Upper lobe of left lung (tissue), 6 donors: ENCODE data around the gene LAG3. TPM values are rescaled to one million over a fixed set of nuclear protein-coding genes. Genes with fewer than 3 reads are reported as not detected.

Source experiments
- ATAC-seq, 2 donors: fragments of 200-7000 bp; cut with Tn5 transposase; one replicate each; pipeline ENCODE4 v1.9.1; 2022; ENCODE audit warnings: mild to moderate bottlenecking in 2 of 2, moderate library complexity in 2 of 2; ENCODE audit not compliant: low FRiP score in 2 of 2
- DNase-seq, 2 donors: peaks; one replicate each; pipeline ENCODE4 v3.0.0-alpha.2; 2019 to 2020
- H3K27ac ChIP-seq, 4 donors: fragments of 200-600 bp; sonication (generic); one replicate each; pipeline ENCODE4 v1.5.1; 2016 to 2019
- H3K27me3 ChIP-seq, 4 donors: fragments of 200-600 bp; sonication (generic); one replicate each; pipeline ENCODE4 v1.5.1; 2017 to 2019
- H3K36me3 ChIP-seq, 4 donors: fragments of 200-600 bp; sonication (generic); one replicate each; pipeline ENCODE4 v1.5.1; 2016 to 2019
- H3K4me1 ChIP-seq, 4 donors: fragments of 200-600 bp; sonication (generic); one replicate each; pipeline ENCODE4 v1.5.1; 2018 to 2019
- H3K4me3 ChIP-seq, 4 donors: fragments of 200-600 bp; sonication (generic); one replicate each; pipeline ENCODE4 v1.5.1; 2017 to 2019; ENCODE audit warnings: mild to moderate bottlenecking in 2 of 4, moderate library complexity in 1 of 4
- H3K9me3 ChIP-seq, 4 donors: fragments of 200-600 bp; sonication (generic); one replicate each; pipeline ENCODE4 v1.5.1; 2018 to 2019
- EP300 ChIP-seq, 4 donors: sonication (generic); formaldehyde crosslinking; IDR thresholded peaks; one replicate each; pipeline ENCODE4 v1.5.1; 2017; ENCODE audit warnings: antibody characterized with exemption in 4 of 4, control low read depth in 2 of 4
- POLR2A ChIP-seq, 4 donors: fragments of 450-650 bp; IDR thresholded peaks; one replicate each; pipeline ENCODE4 v1.5.1; 2016 to 2017; ENCODE audit warnings: antibody characterized with exemption in 4 of 4, mild to moderate bottlenecking in 2 of 4
- POLR2AphosphoS5 ChIP-seq, 2 donors: sonication (generic); formaldehyde crosslinking; IDR thresholded peaks; one replicate each; pipeline ENCODE4 v1.5.1; 2017; ENCODE audit warnings: antibody characterized with exemption in 2 of 2
- WGBS, 2 donors: methylation state at CpG; one replicate each; pipeline ENCODE4 v1.1.5; 2017 to 2018; 5-methylcytosine and 5-hydroxymethylcytosine counted together
- total RNA-seq, 6 donors: library from RNA; depleted of rRNA in 4 of 6; stranded (reverse); fragments of >200 nt in 4 of 6; gene quantifications; one replicate each; pipeline versions ENCODE4 v1.1.0 to v1.2.1, GENCODE V29; 2016 to 2021
- TF ChIP-seq, protein P1 (sequence below), 6 experiments: fragments of 450-650 bp in 4 of 6; fragments of 200-600 bp in 2 of 6; sonication (generic) in 2 of 6; IDR thresholded peaks; one replicate each; pipeline ENCODE4 v1.5.1; 2016 to 2019; ENCODE audit warnings: antibody characterized with exemption in 6 of 6
- donor health status: DM: no; HTN: no; CAD: no; lungs with moderate emphysema.
- donor health status: DM: no; HTN: yes; CAD: no; lungs with severe emphysema.

Gene LAG3
- total RNA-seq, 6 donors from 2014 or later: 0.46 to 2.6 (median 1.5) TPM

GRCh38 chr12:6824901-6825381, 52.6 kb downstream of the LAG3 start:
- no peaks in the 10 kb centered on the region for H3K9me3 ChIP-seq
- H3K4me1 ChIP-seq: peaks cover 27 to 51% (median 43%) of the 10 kb centered on the region in 4 donors
- H3K27me3 ChIP-seq: peaks cover 0 to 23% (median 9%) of the 10 kb centered on the region in 4 donors
- DNase-seq: no peak
- no peak overlapping the region for H3K27ac ChIP-seq
- TF ChIP-seq EP300 (IDR thresholded peaks at IDR 0.05): no peak
- TF ChIP-seq, protein P1, sequence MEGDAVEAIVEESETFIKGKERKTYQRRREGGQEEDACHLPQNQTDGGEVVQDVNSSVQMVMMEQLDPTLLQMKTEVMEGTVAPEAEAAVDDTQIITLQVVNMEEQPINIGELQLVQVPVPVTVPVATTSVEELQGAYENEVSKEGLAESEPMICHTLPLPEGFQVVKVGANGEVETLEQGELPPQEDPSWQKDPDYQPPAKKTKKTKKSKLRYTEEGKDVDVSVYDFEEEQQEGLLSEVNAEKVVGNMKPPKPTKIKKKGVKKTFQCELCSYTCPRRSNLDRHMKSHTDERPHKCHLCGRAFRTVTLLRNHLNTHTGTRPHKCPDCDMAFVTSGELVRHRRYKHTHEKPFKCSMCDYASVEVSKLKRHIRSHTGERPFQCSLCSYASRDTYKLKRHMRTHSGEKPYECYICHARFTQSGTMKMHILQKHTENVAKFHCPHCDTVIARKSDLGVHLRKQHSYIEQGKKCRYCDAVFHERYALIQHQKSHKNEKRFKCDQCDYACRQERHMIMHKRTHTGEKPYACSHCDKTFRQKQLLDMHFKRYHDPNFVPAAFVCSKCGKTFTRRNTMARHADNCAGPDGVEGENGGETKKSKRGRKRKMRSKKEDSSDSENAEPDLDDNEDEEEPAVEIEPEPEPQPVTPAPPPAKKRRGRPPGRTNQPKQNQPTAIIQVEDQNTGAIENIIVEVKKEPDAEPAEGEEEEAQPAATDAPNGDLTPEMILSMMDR (IDR thresholded peaks at IDR 0.05): no peak
- no peak for TF ChIP-seq POLR2A (IDR thresholded peaks at IDR 0.05)
- TF ChIP-seq POLR2AphosphoS5 (IDR thresholded peaks at IDR 0.05): no peak
- ATAC-seq: no peak
- WGBS, 2 donors: 59 to 65% methylated on average over 12 of the region's 12 CpGs
- H3K4me3 ChIP-seq: no peak overlapping the region
- H3K36me3 ChIP-seq: no peaks in the 10 kb centered on the region

DNA sequence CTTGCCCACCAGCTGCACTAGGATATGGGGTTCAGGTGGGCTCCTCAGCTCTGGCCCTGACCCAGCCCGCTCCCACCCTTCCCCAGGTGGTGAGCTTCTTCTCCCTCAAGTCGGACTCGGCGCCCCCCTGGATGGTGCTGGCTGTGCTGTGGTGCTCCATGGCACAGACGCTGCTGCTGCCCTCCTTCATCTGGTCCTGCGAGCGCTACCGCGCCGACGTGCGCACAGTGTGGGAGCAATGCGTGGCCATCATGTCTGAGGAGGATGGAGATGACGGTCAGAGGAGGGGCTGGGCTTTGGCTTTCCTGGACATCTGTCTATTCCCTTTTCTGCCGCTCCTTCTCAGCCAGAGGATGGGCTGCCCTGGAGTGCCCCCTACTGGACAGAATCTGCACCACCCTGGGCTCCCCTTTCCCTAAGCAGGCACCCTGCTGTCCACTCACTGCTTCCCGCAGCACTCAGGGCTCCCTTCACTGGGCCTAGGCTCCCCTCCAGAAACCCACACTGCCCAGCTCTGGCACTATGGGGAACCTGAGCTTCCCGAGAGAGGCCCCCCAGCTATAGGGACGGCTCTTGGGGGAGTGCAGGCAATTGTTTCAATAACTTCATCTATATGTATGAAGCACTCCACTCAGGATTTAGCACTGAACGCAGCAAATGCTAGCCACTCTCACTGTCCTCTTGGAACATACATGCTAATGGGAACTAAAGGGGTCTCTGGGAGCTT, 53.2 kb downstream of the LAG3 start:
- no peaks in the 10 kb centered on the region for H3K9me3 ChIP-seq
- H3K36me3 ChIP-seq: no peaks in the 10 kb centered on the region
- H3K4me3 ChIP-seq: no peak overlapping the region
- DNase-seq (peak; percentile 85 to 86), ATAC-seq (peak; percentile 79 to 85)
- H3K4me1 ChIP-seq: peaks cover 27 to 51% (median 43%) of the 10 kb centered on the region in 4 donors
- peak in 1 of 2 donors; percentile 25 for TF ChIP-seq POLR2AphosphoS5 (IDR thresholded peaks at IDR 0.05)
- no peak for TF ChIP-seq POLR2A (IDR thresholded peaks at IDR 0.05)
- TF ChIP-seq, protein P1 (IDR thresholded peaks at IDR 0.05): peak; percentile 84 to 94 (median 92)
- no peak for TF ChIP-seq EP300 (IDR thresholded peaks at IDR 0.05)
- H3K27ac ChIP-seq: no peak overlapping the region
- WGBS, 2 donors: 9 to 27% methylated on average over 9 to 19 of the region's 19 CpGs
- H3K27me3 ChIP-seq: peaks cover 0 to 23% (median 9%) of the 10 kb centered on the region in 4 donors

DNA sequence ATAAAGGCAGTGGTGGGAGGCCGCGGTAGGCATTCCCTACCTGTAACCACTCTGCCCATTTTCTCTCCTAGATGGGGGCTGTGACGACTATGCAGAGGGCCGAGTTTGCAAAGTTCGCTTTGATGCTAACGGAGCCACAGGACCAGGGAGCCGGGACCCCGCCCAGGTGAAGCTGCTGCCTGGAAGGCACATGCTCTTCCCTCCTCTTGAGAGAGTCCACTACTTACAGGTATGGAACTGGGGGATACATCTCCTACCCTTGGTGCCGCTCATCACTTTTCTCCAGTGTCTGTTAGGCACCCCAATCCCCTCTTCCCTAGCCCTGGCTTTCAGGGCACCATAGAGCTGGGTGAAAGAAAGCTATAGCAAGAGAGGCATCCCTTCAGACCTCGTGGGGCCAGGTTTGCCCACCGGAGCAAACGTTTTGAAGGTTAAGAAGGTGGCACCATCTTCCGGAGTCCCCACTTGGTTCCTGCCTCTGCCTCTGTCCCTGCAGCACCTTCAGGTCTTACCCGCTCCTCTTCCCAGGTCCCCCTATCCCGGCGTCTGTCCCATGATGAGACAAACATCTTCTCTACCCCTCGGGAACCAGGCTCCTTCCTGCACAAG, 53.9 kb downstream of the LAG3 start:
- Histone ChIP-seq H3K9me3 (no peaks in the 10 kb centered on the region), H3K27me3 (peaks cover 0 to 23% (median 9%) of the 10 kb centered on the region in 4 donors), H3K4me3 (no peak overlapping the region), H3K27ac (no peak overlapping the region), H3K4me1 (peaks cover 22 to 46% (median 39%) of the 10 kb centered on the region in 4 donors), H3K36me3 (no peaks in the 10 kb centered on the region)
- WGBS, 2 donors: 83 to 87% methylated on average over 9 to 17 of the region's 17 CpGs
- DNase-seq (no peak), ATAC-seq (no peak)
- no peak for TF ChIP-seq POLR2AphosphoS5 (IDR thresholded peaks at IDR 0.05)
- no peak for TF ChIP-seq POLR2A (IDR thresholded peaks at IDR 0.05)
- TF ChIP-seq, protein P1 (IDR thresholded peaks at IDR 0.05): no peak
- TF ChIP-seq EP300 (IDR thresholded peaks at IDR 0.05): no peak

- ATAC-seq (no peak), DNase-seq (peak in 1 of 2 donors; percentile 70)
- TF ChIP-seq, protein P1 (IDR thresholded peaks at IDR 0.05): no peak
- TF ChIP-seq POLR2AphosphoS5 (IDR thresholded peaks at IDR 0.05) (no peak), POLR2A (IDR thresholded peaks at IDR 0.05) (no peak), EP300 (IDR thresholded peaks at IDR 0.05) (no peak)
- H3K4me1 ChIP-seq: peaks cover 18 to 41% (median 32%) of the 10 kb centered on the region in 4 donors
- H3K27me3 ChIP-seq: peaks cover 0 to 23% (median 8%) of the 10 kb centered on the region in 4 donors
- WGBS, 2 donors: 76 to 77% methylated on average over 18 to 22 of the region's 22 CpGs
- peak overlapping the region in 1 of 4 donors; percentile 30 for H3K27ac ChIP-seq
- H3K9me3 ChIP-seq: no peaks in the 10 kb centered on the region
- no peaks in the 10 kb centered on the region for H3K36me3 ChIP-seq
- H3K4me3 ChIP-seq: no peak overlapping the region
Measured at GRCh38 chr12:6826734-6827436, 54.6 kb downstream of the LAG3 start.
